DMS114 treated with DMSO at 0.1 percent for 48 hours (cell line): ENCODE measurements around the gene EGLN3.

Experiments
- DNase-seq: peaks from one replicate; lab custom pipeline; 2025; ENCODE audit not compliant: unreplicated experiment; lab: John Stamatoyannopoulos, UW

The EGLN3 gene

DNA sequence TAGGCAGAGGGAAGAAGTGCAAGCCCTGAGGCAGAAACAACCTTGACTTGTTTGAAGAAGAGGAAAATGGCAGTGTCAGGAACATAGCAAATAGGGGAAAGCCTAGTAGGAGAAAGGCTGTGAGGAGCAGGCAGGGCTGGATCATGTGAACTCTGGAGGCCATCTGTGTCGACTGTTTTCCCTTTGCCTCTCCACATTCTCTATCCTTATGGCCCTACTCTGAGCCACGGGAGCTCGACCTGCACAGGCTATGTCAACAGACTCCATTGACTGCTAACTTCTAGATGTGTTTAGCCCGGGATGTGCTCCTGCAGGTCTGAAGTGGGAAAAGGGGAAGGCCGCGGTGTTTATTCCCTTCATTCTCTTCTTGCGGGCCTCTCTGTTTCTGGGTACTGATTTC lies 35.2 kb downstream of the EGLN3 start:
- no peak for DNase-seq

- no peak for DNase-seq
Measured at GRCh38 chr14:33914676-33915516, 36.0 kb downstream of the EGLN3 start.

GRCh38 chr14:33911046-33911445 lies 39.8 kb downstream of the EGLN3 start:
- DNase-seq, result no peak

- no peak for DNase-seq
Measured at GRCh38 chr14:33910435-33910834, 40.4 kb downstream of the EGLN3 start.

GRCh38 chr14:33909380-33910084 lies 41.3 kb downstream of the EGLN3 start:
- DNase-seq, result no peak

GRCh38 chr14:33908540-33909223 lies 42.2 kb downstream of the EGLN3 start:
- DNase-seq, result no peak

DNA sequence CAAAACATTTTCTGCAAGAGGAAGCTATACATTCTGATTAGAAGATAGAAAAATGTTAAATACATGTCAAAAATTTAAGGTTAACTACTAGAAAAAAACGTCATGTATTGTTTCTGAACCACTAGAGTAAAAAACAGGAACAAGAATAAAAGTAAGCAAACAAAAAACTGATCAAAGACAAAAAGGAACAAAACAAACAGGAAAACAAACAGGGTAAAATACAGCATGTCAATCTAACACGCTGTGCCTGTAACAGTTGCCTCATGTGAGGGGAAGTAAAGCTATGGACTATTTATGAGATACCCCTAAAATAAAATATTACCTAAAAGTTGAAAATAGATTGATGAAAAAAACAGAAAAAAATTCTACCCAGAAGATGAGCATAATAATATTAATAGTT lies 43.9 kb downstream of the EGLN3 start:
- no peak for DNase-seq

DNA sequence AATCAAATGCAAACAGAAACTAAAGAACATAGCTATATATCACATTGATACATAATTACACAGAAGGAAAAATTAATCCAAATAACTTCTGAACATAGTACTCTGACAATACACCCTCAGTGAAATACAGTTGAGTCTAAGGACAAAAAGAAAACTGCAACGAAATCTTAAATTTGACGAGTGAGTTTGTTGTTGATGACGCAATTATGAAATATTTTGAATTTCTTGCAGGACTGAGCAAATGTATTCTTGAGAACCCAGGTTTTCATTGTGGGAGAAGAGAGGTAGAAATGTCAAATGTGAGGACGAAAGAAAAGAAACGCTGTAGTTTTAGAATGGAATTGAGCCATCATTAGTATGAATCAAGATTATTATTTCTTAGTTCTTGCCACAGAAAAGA lies 46.3 kb downstream of the EGLN3 start:
- no peak for DNase-seq

GRCh38 chr14:33903369-33903768 lies 47.5 kb downstream of the EGLN3 start:
- DNase-seq, result no peak

- no peak for DNase-seq
Measured at GRCh38 chr14:33902363-33902762, 48.5 kb downstream of the EGLN3 start.

DNA sequence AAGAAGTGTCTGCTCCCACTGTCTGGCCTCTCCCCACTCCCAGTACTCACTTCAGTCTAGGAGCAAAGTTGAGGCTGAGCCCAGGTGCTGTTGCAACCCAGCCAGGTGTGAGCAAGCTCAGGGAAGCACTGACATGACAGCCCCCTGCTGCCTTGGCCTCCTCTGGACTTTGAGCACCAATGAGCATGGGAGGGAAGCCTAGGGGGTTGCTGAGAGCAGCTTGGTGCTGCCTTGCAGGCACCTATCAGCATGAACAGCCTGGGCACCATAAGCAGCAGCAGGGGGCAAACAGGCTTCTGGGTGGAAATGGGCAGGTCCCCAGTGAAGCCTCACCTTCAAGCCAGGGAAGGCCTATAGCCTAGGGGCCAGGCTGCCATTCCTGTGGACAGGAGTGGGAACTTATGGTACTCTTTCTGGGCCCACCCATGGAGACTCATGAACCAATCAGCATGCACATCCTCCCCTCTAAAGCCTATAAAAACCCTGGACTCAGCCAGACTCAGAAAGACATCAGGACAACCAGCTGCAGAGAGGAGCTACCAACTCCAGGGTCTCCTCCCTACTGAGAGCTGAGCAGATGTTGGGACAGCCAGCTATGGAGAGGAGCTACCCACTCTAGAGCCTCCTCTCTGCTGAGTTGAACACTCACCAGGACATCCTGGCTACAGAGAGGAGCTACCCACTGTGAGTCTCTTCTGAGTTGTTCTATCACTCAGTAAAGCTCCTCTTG lies 49.3 kb downstream of the EGLN3 start:
- no peak for DNase-seq

- DNase-seq, result no peak
Measured at GRCh38 chr14:33900706-33901105, 50.2 kb downstream of the EGLN3 start.

- DNase-seq, result no peak
Measured at GRCh38 chr14:33899723-33900341, 51.0 kb downstream of the EGLN3 start.

GRCh38 chr14:33897878-33898535 lies 52.9 kb downstream of the EGLN3 start:
- no peak for DNase-seq

DNA sequence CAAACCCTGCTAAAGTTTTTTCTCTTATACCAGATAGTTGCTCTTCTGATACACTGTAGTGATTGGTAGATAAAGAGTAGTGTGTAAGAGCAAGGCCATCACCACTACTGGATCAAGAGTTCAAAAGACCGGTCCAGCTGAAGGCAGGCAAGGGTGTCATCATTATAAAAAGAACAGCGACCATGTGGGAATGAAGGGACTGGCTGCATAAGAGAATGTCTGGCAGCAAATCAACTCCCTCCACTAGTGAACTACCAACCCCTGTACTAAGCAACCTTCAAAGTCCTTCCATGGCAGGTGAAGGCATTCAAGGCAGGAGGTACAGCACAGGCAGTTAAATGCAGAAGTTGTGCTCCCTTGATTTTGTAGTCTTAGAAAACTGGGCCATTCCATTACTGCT lies 53.5 kb downstream of the EGLN3 start:
- DNase-seq, result no peak

DNA sequence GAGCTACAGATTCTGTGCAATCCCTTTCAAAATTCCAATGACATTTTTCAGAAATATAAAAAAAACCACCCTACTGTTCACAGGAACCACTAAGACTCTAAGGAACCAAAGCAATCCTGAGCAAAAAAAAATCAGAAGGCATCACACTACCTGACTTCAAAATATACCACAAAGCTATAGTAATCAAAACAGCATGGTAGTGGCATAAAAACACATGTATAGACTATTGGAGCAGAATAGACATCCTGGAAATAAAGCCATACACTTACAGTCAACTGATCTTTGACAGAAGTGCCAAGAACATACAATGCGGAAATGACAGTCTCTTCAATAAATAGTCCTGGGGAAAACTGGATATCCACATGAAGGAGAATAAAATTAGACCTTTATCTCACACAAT lies 56.5 kb downstream of the EGLN3 start:
- DNase-seq, result no peak

DNA sequence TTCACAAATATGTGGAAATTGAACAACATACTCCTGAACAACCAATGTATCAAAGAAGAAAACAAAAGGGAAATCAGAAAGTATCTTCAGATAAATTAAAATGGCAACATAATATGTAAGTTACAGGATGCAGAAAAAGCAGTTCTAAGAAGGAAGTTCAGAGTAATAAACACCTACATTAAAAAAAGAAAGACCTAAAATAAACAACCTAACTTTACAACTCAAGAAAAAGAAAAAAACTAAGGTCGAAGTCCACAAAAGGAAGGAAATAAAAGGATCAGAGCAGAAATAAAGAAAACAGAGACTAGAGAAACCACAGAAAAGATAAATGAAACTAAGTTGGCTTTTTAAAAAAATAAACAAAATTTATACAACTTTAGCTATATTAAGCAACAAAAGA lies 59.2 kb downstream of the EGLN3 start:
- no peak for DNase-seq

GRCh38 chr14:33884916-33885315 lies 66.0 kb downstream of the EGLN3 start:
- no peak for DNase-seq

DNA sequence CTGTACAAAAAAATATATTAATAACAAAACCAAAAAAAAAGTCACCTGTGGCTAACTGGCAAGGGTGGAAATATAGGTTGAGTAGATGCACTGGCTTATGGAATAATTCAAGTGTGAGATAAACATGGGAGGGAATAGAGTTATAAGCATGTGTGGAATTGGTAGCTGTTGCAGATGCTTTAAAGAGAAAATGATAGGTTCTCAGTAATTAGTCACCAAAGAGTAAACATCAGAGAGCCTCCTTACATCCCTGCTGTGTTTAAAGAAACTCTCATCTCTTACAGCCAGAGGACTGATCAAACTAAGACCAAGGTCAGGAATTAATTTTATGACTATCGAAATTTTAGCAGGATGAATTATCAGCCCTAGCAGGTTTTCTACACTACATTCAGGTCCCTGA lies 70.5 kb downstream of the EGLN3 start:
- no peak for DNase-seq

DNA sequence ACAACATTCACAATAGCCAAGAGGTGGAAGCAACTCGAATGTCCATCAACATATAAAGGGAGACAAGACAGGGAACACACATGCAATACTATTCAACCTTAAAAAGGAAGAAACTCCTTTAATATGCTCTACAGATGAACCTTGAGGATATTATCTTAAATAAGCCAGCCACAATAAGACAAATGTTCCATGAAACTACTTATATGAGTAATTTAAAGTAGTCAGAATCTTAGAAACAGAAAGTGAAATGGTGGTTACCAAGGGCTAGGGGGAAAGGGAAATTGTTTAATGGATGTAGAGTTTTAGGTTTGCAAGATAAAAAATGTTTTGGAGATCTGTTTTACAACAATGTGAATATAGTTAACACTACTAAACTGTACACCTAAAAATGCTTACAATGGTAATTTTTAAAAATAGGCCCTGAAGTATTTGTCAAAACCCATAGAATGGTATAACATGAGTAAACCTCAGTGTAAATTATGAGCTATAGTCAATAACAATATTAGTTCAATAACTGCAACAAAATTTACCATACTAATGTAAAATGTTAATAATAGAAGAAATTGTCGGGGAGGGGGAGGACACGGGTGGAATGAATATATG lies 71.1 kb downstream of the EGLN3 start:
- DNase-seq, result no peak
